ENCODE data around the gene HES7.

HES7 gene

GRCh38 chr17:8146381-8147140, 22.7 kb upstream of the HES7 start:
- DNase-seq (ENCODE audit: extremely low read depth, insufficient read length) = no peak
- peaks cover 60% of the 10 kb centered on the region for H3K36me3 ChIP-seq (ENCODE audit: control insufficient read depth, insufficient read depth, low read length)
- no peak overlapping the region for H3K4me3 ChIP-seq (replicated peaks; ENCODE audit: low read depth, low read length)
- no peak for TF ChIP-seq CTCF (IDR thresholded peaks at IDR 0.05; ENCODE audit: insufficient read depth, low read length, poor library complexity, severe bottlenecking)
- H3K27me3 ChIP-seq (replicated peaks; ENCODE audit: control insufficient read depth, insufficient read depth, low read length) = no peaks in the 10 kb centered on the region

DNA sequence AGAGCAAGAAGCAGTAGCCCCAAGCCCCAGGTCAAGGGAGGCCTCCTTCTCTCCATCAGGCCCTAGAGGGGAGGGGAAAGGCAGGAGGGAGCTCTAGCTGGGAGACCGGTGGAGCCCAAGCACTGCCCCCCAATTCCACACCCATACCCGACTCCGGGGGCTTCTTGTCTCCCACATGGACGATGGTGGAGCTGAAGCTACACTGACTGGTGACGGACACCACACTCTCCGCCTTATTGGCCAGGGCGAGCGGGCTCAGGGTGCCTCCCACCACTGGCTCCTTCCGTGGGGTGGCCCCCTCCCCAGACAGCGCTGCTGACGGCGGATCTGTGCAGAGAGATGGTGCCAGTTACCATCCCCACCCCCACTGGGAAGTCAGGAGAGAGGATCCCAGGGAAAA, 21.9 kb upstream of the HES7 start:
- TF ChIP-seq CTCF (IDR thresholded peaks at IDR 0.05; ENCODE audit: insufficient read depth, low read length, poor library complexity, severe bottlenecking) = no peak
- H3K27me3 ChIP-seq (replicated peaks; ENCODE audit: control insufficient read depth, insufficient read depth, low read length) = no peaks in the 10 kb centered on the region
- H3K4me3 ChIP-seq (replicated peaks; ENCODE audit: low read depth, low read length) = no peak overlapping the region
- H3K36me3 ChIP-seq (ENCODE audit: control insufficient read depth, insufficient read depth, low read length) = peaks cover 65% of the 10 kb centered on the region
- no peak for DNase-seq (ENCODE audit: extremely low read depth, insufficient read length)

GRCh38 chr17:8144401-8145231, 20.7 kb upstream of the HES7 start:
- no peak for DNase-seq (ENCODE audit: extremely low read depth, insufficient read length)
- no peaks in the 10 kb centered on the region for H3K27me3 ChIP-seq (replicated peaks; ENCODE audit: control insufficient read depth, insufficient read depth, low read length)
- TF ChIP-seq CTCF (IDR thresholded peaks at IDR 0.05; ENCODE audit: insufficient read depth, low read length, poor library complexity, severe bottlenecking) = no peak
- no peak overlapping the region for H3K4me3 ChIP-seq (replicated peaks; ENCODE audit: low read depth, low read length)
- H3K36me3 ChIP-seq (ENCODE audit: control insufficient read depth, insufficient read depth, low read length) = peaks cover 65% of the 10 kb centered on the region

- TF ChIP-seq CTCF (IDR thresholded peaks at IDR 0.05; ENCODE audit: insufficient read depth, low read length, poor library complexity, severe bottlenecking) = no peak
- Histone ChIP-seq H3K4me3 (replicated peaks; ENCODE audit: low read depth, low read length) (no peak overlapping the region), H3K36me3 (ENCODE audit: control insufficient read depth, insufficient read depth, low read length) (peaks cover 62% of the 10 kb centered on the region), H3K27me3 (replicated peaks; ENCODE audit: control insufficient read depth, insufficient read depth, low read length) (no peaks in the 10 kb centered on the region)
- no peak for DNase-seq (ENCODE audit: extremely low read depth, insufficient read length)
Measured at GRCh38 chr17:8143581-8144400, 19.9 kb upstream of the HES7 start.

- Histone ChIP-seq H3K27me3 (replicated peaks; ENCODE audit: control insufficient read depth, insufficient read depth, low read length) (no peaks in the 10 kb centered on the region), H3K36me3 (ENCODE audit: control insufficient read depth, insufficient read depth, low read length) (peaks cover 57% of the 10 kb centered on the region), H3K4me3 (replicated peaks; ENCODE audit: low read depth, low read length) (no peak overlapping the region)
- no peak for TF ChIP-seq CTCF (IDR thresholded peaks at IDR 0.05; ENCODE audit: insufficient read depth, low read length, poor library complexity, severe bottlenecking)
- no peak for DNase-seq (ENCODE audit: extremely low read depth, insufficient read length)
Measured at GRCh38 chr17:8142887-8143580, 19.1 kb upstream of the HES7 start.
